ENCODE data around the gene IL3RA.
"Not testable (repeated sequence)": the region's sequence is repeated elsewhere in the genome, so short reads cannot be mapped to it uniquely, and the experiment has no call there.

Gene IL3RA

GRCh38 chrX:1400742-1401471, 64.3 kb downstream of the IL3RA start:
- no peak for DNase-seq

GRCh38 chrX:1401611-1402430, 65.2 kb downstream of the IL3RA start:
- DNase-seq: no peak

- DNase-seq: no peak
These were observed 66.6 kb downstream of the IL3RA start for GRCh38 chrX:1403228-1403627.

GRCh38 chrX:1403867-1404266, 67.3 kb downstream of the IL3RA start:
- not testable (repeated sequence) for DNase-seq

- not testable (repeated sequence) for DNase-seq
These were observed 69.2 kb downstream of the IL3RA start for GRCh38 chrX:1405769-1406168.

GRCh38 chrX:1407035-1407434, 70.5 kb downstream of the IL3RA start:
- DNase-seq: no peak

GRCh38 chrX:1411326-1411725, 74.7 kb downstream of the IL3RA start:
- no peak for DNase-seq

GRCh38 chrX:1412551-1413161, 76.1 kb downstream of the IL3RA start:
- DNase-seq: no peak

GRCh38 chrX:1416327-1416784, 79.8 kb downstream of the IL3RA start:
- DNase-seq: no peak

GRCh38 chrX:1416965-1417760, 80.6 kb downstream of the IL3RA start:
- no peak for DNase-seq

GRCh38 chrX:1417921-1418771, 81.6 kb downstream of the IL3RA start:
- no peak for DNase-seq

- DNase-seq: no peak
These were observed 82.4 kb downstream of the IL3RA start for GRCh38 chrX:1418901-1419544.

- DNase-seq: no peak
These were observed 83.2 kb downstream of the IL3RA start for GRCh38 chrX:1419545-1420355.

- no peak for DNase-seq
These were observed 83.8 kb downstream of the IL3RA start for GRCh38 chrX:1420371-1420770.

GRCh38 chrX:1421433-1422134, 85.0 kb downstream of the IL3RA start:
- no peak for DNase-seq

- no peak for DNase-seq
These were observed 85.5 kb downstream of the IL3RA start for GRCh38 chrX:1422135-1422465.

- DNase-seq: no peak
These were observed 86.6 kb downstream of the IL3RA start for GRCh38 chrX:1423215-1423614.

- no peak for DNase-seq
These were observed 87.7 kb downstream of the IL3RA start for GRCh38 chrX:1424147-1424851.

- no peak for DNase-seq
These were observed 88.8 kb downstream of the IL3RA start for GRCh38 chrX:1425381-1425780.
